Calu3 (cell line): ENCODE measurements around the gene STIM2. TPM values are rescaled to one million over a fixed set of nuclear protein-coding genes. Genes with fewer than 3 reads are reported as not detected.

Experiments used
- BruUV-seq: library from RNA; stranded (reverse); fragments of 400-500 nt; replicated peaks from 2 replicates; lab custom pipeline; 2021; lab: Mats Ljungman, UMichigan
- CTCF ChIA-PET: fragments of 300-600 bp; sonication (Branson Sonifier 250); formaldehyde crosslinking; loops from one replicate; lab custom pipeline; 2022; ENCODE audit warnings: antibody characterized with exemption; lab: Charles Lee
- DNase-seq: peaks from one replicate; pipeline ENCODE4 v3.0.0; 2022
- H3K27ac Mint-ChIP-seq: one replicate; pipeline ENCODE4 v1.8.0; 2022; ENCODE audit warnings: mixed read lengths; ENCODE audit not compliant: unreplicated experiment
- H3K27me3 Mint-ChIP-seq: one replicate; pipeline ENCODE4 v1.8.0; 2022; ENCODE audit warnings: mixed read lengths; ENCODE audit not compliant: unreplicated experiment
- H3K36me3 Mint-ChIP-seq: one replicate; pipeline ENCODE4 v1.8.0; 2022; ENCODE audit warnings: mild to moderate bottlenecking, moderate library complexity, mixed read lengths; ENCODE audit not compliant: insufficient read depth, unreplicated experiment
- H3K4me1 Mint-ChIP-seq: one replicate; pipeline ENCODE4 v1.8.0; 2022; ENCODE audit warnings: mild to moderate bottlenecking, low read depth, mixed read lengths; ENCODE audit not compliant: unreplicated experiment
- H3K4me3 Mint-ChIP-seq: one replicate; pipeline ENCODE4 v1.8.0; 2022; ENCODE audit warnings: mild to moderate bottlenecking, low read depth, moderate library complexity, mixed read lengths; ENCODE audit not compliant: unreplicated experiment
- H3K9me3 Mint-ChIP-seq: one replicate; pipeline ENCODE4 v1.8.0; 2022; ENCODE audit warnings: low read depth, mixed read lengths; ENCODE audit not compliant: unreplicated experiment
- intact Hi-C: fragments of 100-400 bp; cut with micrococcal nuclease; formaldehyde crosslinking; loops from one replicate; pipeline ENCODE4 v1.10.0; 2022; ENCODE audit not compliant: unreplicated experiment
- total RNA-seq: library from RNA; stranded (reverse); gene quantifications from 2 replicates; pipeline ENCODE4 v1.2.3, GENCODE V29; 2022
- TF ChIP-seq, protein P1 (sequence below): fragments of 200-600 bp; IDR thresholded peaks from one replicate; pipeline ENCODE4 v1.8.0; 2022; ENCODE audit warnings: antibody characterized with exemption; ENCODE audit not compliant: unreplicated experiment

Gene STIM2
- total RNA-seq, 1 experiment from 2014 or later: 24.2 TPM

DNA sequence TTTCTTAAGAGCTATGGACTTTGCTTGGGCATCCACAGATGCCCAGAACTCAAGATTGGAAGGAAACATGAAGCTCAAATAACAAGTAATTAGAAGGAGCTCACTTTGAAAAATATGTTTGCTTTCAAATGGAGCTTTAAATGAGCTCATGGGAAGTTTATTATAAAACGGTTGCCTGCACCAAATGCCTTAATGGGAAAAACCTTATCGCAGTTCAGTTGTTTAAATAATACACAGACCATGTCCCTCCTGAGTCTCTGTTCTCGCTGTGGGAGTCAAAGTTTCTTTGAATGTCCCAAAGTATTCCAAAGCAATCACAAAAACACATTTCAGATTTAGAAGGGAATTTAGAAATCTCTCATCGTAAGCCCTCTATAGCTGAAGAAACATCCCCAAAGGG lies 31.6 kb upstream of the STIM2 start:
- TF ChIP-seq, protein P1, sequence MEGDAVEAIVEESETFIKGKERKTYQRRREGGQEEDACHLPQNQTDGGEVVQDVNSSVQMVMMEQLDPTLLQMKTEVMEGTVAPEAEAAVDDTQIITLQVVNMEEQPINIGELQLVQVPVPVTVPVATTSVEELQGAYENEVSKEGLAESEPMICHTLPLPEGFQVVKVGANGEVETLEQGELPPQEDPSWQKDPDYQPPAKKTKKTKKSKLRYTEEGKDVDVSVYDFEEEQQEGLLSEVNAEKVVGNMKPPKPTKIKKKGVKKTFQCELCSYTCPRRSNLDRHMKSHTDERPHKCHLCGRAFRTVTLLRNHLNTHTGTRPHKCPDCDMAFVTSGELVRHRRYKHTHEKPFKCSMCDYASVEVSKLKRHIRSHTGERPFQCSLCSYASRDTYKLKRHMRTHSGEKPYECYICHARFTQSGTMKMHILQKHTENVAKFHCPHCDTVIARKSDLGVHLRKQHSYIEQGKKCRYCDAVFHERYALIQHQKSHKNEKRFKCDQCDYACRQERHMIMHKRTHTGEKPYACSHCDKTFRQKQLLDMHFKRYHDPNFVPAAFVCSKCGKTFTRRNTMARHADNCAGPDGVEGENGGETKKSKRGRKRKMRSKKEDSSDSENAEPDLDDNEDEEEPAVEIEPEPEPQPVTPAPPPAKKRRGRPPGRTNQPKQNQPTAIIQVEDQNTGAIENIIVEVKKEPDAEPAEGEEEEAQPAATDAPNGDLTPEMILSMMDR: no peak
- no peak for DNase-seq
- Mint-ChIP-seq H3K27me3 (no peaks in the 10 kb centered on the region), H3K4me3 (no peak overlapping the region), H3K9me3 (no peaks in the 10 kb centered on the region), H3K36me3 (no peaks in the 10 kb centered on the region), H3K27ac (no peak overlapping the region), H3K4me1 (peaks cover 11% of the 10 kb centered on the region)
- BruUV-seq: no TSS peak
- intact Hi-C loops: no loop called here
- CTCF ChIA-PET: no interaction called here

DNA sequence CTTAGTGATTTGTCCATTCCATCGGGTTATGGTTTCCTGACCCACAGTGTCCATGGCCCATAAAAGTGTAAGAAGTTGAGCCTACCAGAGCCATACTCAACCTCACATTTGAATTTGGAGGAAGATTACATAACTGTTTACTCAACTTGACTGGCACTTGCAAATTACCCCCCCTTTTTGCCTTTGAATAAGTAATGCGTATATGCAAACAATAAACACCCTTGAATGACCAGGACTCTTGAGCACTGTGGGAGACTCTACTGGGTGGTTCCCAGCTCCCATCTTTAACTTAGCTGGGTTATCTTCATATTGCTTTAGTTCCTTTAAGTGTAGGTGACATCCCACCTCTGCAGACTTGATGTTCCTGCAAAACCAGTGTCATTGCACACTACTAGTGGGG lies 30.6 kb upstream of the STIM2 start:
- CTCF ChIA-PET: no interaction called here
- no peaks in the 10 kb centered on the region for H3K27me3 Mint-ChIP-seq
- TF ChIP-seq, protein P1: no peak
- H3K36me3 Mint-ChIP-seq: no peaks in the 10 kb centered on the region
- no peaks in the 10 kb centered on the region for H3K9me3 Mint-ChIP-seq
- no peak overlapping the region for H3K4me3 Mint-ChIP-seq
- DNase-seq: no peak
- intact Hi-C loops: no loop called here
- peaks cover 11% of the 10 kb centered on the region for H3K4me1 Mint-ChIP-seq
- H3K27ac Mint-ChIP-seq: no peak overlapping the region
- no TSS peak for BruUV-seq

DNA sequence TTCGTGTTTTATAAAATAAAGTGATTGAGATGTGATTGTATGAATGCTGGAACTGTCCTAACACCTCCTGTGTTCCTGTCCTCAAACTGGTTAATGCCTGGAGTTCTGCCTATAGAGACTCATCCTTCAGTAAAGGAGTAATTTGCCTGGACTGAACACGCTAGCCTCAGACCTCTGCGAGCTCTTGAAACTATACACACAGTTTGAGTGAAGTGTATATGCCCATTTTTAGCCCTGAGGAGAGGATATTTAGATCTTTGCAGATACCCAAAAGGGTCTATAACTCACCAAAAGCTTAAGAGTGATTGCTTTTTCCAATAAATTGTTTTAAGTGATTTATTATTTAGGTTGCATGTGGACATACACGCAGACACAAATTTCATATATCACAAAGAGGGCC lies 29.9 kb upstream of the STIM2 start:
- TF ChIP-seq, protein P1: no peak
- BruUV-seq: no TSS peak

DNA sequence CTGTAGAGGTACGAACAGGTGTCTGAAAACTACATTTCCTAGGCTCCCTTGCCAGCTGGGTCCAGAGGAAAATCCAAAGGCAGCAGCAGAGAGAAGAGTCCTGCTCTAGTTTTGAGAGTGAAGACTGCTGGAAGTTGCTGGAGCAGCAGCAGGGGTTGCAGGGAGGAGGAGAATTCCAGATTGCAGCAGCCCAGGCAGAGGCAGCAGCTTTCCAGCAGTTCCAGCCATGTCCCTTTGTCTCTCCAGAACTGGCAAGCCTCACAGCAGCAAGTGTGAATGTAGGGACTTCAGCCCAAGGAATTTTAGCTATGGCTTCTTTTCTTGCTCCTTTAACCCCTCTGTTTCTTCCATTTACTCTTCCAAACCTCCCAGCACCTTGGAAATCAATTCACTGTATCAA lies 24.1 kb upstream of the STIM2 start:
- CTCF ChIA-PET: no interaction called here
- H3K27ac Mint-ChIP-seq: no peak overlapping the region
- no peaks in the 10 kb centered on the region for H3K36me3 Mint-ChIP-seq
- no peaks in the 10 kb centered on the region for H3K4me1 Mint-ChIP-seq
- H3K4me3 Mint-ChIP-seq: no peak overlapping the region
- no peaks in the 10 kb centered on the region for H3K27me3 Mint-ChIP-seq
- intact Hi-C loops: no loop called here
- no peak for DNase-seq
- no peaks in the 10 kb centered on the region for H3K9me3 Mint-ChIP-seq
- TF ChIP-seq, protein P1: no peak
- no TSS peak for BruUV-seq

More for the DNA sequence above, 29.9 kb upstream of the STIM2 start:
- Mint-ChIP-seq H3K4me3 (no peak overlapping the region), H3K9me3 (no peaks in the 10 kb centered on the region), H3K27ac (no peak overlapping the region), H3K36me3 (no peaks in the 10 kb centered on the region), H3K27me3 (no peaks in the 10 kb centered on the region), H3K4me1 (peaks cover 11% of the 10 kb centered on the region)
- CTCF ChIA-PET: no interaction called here
- intact Hi-C loops: no loop called here
- no peak for DNase-seq
